Measurements from ENCODE around the gene TMEM178B.
"Not testable (repeated sequence)": the region's sequence is repeated elsewhere in the genome, so short reads cannot be mapped to it uniquely, and the experiment has no call there.

Gene TMEM178B

GRCh38 chr7:141402277-141402996, 328.6 kb downstream of the TMEM178B start:
- DNase-seq = no peak

GRCh38 chr7:141403846-141404245, 330.0 kb downstream of the TMEM178B start:
- not testable (repeated sequence) for DNase-seq

GRCh38 chr7:141406347-141406746, 332.5 kb downstream of the TMEM178B start:
- no peak for DNase-seq

DNA sequence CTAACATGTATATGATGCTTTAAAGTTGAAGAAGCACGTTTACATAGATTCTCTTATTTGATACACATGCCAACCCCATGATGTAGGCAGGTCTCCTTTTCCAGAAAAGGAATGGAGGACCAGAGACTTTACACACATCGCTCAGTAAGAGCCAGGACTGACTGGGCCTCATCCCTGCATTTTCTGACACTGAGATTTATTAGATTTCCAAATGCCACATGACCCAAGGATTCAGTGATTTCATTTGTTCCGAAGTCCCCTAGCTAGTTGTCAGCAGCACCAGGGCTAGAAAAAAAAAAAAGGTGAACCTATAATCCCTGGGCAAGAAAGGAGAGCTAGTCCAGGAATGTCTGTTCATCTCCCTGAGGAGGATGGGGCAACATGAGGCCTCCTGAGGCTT, 334.0 kb downstream of the TMEM178B start:
- no peak for DNase-seq

DNA sequence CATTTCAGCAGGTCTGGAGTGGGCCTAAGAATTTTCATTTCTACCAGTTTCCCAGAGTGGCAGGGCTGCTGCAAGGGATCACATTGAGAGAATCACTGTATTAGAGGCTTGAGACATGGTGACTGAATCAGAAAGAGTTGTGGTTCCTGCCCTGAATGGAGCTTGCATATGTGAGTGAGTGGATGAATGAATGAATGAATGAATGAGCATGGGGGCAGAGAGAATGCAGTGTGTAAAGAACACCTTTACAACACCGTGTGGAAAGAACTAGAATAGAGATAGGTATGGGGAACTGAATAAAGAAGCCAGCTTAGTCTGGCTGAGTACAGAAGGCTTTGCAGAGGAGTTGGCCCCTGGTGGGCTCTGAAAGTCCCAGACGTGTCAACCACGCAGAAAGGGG, 334.6 kb downstream of the TMEM178B start:
- no peak for DNase-seq

GRCh38 chr7:141409219-141409618, 335.4 kb downstream of the TMEM178B start:
- no peak for DNase-seq

- no peak for DNase-seq
Measured at GRCh38 chr7:141409801-141410329, 336.0 kb downstream of the TMEM178B start.

GRCh38 chr7:141410353-141411000, 336.6 kb downstream of the TMEM178B start:
- no peak for DNase-seq

DNA sequence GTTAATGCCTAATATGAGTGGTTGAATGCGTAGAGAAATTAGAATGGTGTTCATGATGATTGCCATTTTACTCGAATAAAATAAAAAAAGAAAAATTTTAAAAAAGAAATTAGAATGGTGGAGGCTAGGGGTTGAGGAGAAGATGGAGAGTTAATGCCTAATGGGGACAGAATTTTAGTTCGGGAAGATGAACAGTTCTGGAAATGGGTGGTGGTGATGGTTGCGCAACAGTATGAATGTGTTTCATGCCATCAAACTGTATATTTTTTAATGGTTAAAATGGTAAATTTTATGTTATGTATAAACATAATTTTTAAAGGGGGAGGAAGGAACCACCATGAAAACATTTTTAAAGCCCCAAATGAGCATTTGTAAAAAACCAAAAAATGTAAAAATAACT, 337.3 kb downstream of the TMEM178B start:
- DNase-seq = no peak

GRCh38 chr7:141415999-141416398, 342.1 kb downstream of the TMEM178B start:
- no peak for DNase-seq

- DNase-seq = no peak
Measured at GRCh38 chr7:141416650-141417270, 342.9 kb downstream of the TMEM178B start.

- DNase-seq = no peak
Measured at GRCh38 chr7:141417506-141417905, 343.6 kb downstream of the TMEM178B start.

- no peak for DNase-seq
Measured at GRCh38 chr7:141418066-141418465, 344.2 kb downstream of the TMEM178B start.

DNA sequence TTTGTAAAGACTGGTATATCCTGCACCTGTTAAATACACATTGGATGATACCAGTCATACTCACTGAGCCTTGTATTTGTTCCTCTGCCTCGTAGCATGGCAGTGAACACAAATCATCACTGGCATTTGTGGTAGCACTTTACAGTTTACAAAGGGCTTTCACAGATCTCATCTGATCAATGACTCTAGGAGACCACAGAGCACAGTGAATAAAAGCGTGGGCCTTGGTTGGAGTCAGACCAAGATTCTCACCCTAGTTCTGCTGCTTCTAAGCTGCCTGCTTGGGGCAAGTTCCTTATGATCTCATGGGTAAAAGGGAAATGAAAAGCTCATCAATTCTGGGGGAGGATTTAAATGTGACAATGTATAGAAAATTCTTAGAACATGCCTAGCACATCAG, 347.4 kb downstream of the TMEM178B start:
- no peak for DNase-seq

DNA sequence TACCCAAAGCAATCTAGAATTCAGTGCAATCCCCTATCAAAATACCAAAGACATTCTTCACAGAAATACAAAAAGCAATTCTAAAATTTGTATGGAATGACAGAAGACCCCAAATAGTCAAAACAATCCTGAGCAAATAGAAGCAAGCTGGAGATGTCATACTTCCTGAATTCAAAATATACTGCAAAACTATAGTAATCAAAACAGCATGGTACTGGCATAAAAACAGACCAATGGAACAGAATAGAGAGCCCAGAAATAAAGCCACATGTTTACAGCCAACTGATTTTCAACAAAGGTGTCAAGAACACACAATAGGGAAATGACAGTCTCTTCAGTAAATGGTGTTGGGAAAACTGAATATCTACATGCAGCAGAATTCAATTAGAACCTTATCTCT, 353.3 kb downstream of the TMEM178B start:
- DNase-seq = no peak

DNA sequence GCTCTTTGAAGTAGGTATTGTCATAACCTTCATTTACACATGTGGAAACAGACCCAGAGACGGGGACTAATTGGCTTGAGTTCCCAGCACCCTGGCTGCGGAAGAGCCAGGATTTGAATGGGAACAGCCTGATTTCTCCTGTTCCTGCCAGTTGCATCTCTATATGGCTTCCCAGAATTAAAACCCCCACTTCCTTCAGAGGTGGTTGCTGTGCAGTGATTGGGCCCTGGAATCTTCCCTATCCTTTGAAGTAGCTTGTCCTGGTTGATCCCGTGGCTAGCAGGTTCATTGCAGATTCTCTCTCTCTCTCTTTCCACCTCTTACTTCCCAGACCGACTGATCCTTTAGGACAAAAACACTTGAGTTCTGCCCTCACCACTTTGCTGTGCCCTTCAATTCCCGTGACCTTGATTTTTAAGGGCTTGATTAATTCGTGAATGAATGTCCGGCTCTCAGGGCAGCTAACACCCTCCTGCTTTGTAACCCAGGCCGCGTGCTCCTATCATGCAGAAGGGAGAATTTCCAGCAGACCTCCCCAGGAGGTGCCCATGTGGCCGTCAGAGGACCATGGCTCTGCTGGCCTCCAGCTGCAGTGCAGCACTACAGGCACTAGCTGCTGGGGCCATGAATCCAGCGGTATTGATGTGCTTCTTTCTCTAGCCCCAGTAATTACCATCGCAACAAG, 356.7 kb downstream of the TMEM178B start:
- no peak for DNase-seq

- no peak for DNase-seq
Measured at GRCh38 chr7:141431140-141431479, 357.2 kb downstream of the TMEM178B start.

GRCh38 chr7:141431711-141432110, 357.8 kb downstream of the TMEM178B start:
- no peak for DNase-seq

DNA sequence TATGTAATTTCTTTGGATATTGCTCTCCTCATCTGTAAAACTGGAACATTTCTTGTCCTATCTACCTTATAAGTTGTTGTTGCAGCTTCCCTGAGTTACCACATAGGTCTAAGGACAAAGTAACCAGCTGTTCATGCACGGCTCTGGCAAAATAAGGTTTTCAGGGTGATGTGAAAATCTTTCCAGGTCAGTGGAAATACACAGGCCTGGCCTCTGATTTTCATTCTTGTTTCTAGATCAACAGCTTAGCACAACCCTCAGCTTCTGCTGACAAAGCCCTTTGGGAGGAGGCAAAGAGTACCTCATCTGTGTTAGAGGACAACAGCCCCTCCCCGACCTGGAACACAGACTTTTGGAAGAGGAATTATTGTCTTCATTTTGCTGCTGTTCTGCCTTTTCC, 359.8 kb downstream of the TMEM178B start:
- no peak for DNase-seq

GRCh38 chr7:141436139-141436538, 362.3 kb downstream of the TMEM178B start:
- DNase-seq = no peak

DNA sequence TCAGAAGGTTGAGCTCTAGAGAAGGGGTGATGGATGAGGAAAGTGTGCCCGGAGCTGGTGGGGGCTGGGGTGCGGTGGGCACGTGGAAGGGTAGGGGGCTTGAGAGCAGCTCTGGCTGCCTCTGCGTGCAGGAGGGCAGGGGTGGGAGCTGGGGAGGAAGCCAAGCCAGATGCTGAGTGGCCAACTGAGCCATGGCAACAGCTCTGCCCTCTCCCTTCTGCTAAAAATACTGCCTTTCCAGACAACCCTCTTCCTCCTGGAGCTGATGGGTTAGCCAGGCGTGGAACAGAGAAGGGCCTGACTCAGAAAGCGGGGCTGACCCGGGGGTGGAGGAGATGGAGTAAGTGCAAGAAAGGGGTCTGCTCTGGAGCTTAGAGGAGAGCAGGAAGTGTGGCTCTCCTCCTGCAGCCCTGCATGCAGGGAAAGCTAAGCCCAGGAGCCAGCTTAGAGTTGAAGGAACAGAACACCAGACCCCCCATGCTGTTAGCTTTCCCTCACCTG, 362.8 kb downstream of the TMEM178B start:
- DNase-seq = no peak

DNA sequence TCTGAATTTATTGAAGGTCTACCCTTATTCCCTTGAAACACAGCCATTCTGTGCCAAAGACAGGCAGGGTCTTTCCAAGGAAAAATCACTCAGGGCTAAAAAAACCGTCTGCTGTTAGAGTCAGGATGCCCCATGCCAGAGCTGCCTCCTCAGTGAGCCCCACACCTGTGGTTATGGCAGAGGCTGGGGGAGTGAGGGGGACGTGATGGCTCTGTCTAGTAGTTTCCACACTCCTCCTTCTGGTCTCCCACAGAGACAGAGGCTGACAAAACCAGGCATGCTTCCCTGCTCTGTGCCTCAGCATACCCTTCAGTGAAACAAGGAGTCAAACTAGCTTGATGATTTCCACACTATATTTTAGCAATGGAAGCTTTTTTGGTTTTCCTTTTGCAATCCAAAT, 365.3 kb downstream of the TMEM178B start:
- no peak for DNase-seq

DNA sequence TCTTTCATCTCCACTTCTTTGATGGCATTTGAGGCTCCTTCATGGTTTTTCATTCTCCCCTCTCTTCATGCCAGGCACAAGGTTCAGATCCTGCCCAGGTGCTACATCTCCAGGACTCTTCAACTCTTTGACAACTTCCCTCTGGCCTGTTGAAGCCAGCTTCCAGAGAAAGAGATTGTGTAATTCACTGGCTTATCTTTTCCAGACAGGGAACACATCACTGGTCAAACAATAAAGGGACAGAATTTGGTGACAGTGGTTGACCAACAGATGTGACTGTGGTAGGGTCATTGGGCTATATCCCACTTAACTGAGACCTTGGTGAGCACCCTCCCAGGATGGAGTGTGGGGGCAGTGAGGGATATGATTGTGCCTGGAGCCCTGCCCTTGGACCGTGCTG, 365.9 kb downstream of the TMEM178B start:
- DNase-seq = no peak

All from stimulated activated CD8-positive, alpha-beta memory T cell treated with anti-CD3 and anti-CD28 coated beads, Interleukin-4, amount 100 ng/mL, for 48 hours (primary cell).